ENCODE results near the gene AKIRIN1.
"Not testable (repeated sequence)": the region's sequence is repeated elsewhere in the genome, so short reads cannot be mapped to it uniquely, and the experiment has no call there.

The AKIRIN1 gene

DNA sequence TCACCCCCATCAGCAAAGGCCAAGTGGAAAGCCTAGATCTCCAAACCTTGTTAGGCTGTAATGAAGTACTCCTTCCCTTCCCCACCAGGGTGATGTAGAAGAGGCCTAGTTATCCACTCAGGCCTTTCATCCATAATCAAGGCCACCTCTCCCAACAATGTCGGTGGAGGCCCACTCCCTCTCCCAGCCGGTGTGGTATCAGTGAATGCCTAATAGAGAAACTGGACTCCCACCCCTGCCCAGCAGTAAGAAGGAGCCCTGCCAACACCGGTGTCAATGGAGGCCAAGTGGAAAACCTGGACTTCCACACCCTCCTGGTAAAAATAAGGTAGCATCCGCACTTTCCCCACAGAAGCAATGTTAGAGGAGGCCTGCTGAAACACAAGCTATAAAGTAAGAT, 58.9 kb downstream of the AKIRIN1 start:
- no peak overlapping the region for H3K9ac ChIP-seq (ENCODE audit: low read length)

DNA sequence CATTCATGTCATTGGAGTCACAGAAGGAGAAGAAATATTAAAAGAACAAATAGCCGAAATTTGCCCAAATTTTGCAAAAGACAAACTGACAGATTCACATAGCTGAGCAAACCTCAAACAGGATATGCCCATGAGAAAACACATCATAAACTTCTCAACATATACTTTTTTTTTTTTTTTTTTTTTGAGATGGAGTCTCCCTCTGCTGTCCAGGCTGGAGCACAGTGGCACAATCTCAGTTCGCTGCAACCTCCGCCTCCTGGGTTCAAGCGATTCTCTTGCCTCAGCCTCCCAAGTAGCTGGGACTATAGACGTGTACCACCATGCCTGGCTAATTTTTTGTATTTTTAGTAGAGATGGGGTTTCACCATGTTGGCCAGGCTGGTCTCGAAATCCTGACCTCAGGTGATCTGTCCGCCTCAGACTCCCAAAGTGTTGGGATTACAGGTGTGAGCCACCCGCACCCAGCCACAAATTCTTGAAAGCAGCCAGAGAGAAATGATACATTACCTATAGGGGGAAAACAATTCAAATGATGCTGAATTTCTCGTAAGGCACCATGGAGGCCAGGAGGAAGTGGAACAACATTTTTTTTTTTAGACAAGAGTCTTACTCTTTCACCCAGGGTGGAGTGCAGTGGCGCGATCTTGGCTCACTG, 60.2 kb downstream of the AKIRIN1 start:
- not testable (repeated sequence) for H3K9ac ChIP-seq (ENCODE audit: low read length); H3K27me3 ChIP-seq (ENCODE audit: control insufficient read depth in 1 of 2, insufficient read depth in 1 of 2, low read length in 2 of 2); H3K4ac ChIP-seq (ENCODE audit: low read depth in 1 of 2, low read length in 2 of 2); H3K9me3 ChIP-seq (ENCODE audit: control insufficient read depth, low read length); H2AK5ac ChIP-seq (ENCODE audit: low read length, severe bottlenecking); DNase-seq; H2BK12ac ChIP-seq (ENCODE audit: low read length in 2 of 2); H3K4me3 ChIP-seq (ENCODE audit: insufficient read depth in 1 of 2, low read depth in 1 of 2, low read length in 2 of 2); H4K8ac ChIP-seq (ENCODE audit: low read length); H3K27ac ChIP-seq (ENCODE audit: low read length, poor library complexity, severe bottlenecking); H3K18ac ChIP-seq (ENCODE audit: low read depth in 1 of 2, low read length in 2 of 2); H3K23ac ChIP-seq (ENCODE audit: low read length in 2 of 2); H3K4me2 ChIP-seq (ENCODE audit: low read length, poor library complexity, severe bottlenecking); H2BK15ac ChIP-seq (ENCODE audit: low read depth, poor library complexity, severe bottlenecking); H2BK120ac ChIP-seq (ENCODE audit: low read depth, low read length); H4K91ac ChIP-seq (ENCODE audit: low read length); H2AFZ ChIP-seq (ENCODE audit: low read depth, low read length); H3K79me1 ChIP-seq (replicated peaks; ENCODE audit: low read length, poor library complexity, severe bottlenecking); H3K14ac ChIP-seq (ENCODE audit: low read length in 2 of 2); H2BK5ac ChIP-seq (ENCODE audit: low read depth, low read length, poor library complexity, severe bottlenecking)
- WGBS = 87% methylated on average over 11 of the region's 11 CpGs
- H3K36me3 ChIP-seq (ENCODE audit: control insufficient read depth in 1 of 2, insufficient read depth in 2 of 2, low read depth in 1 of 2, low read length in 2 of 2) = peaks cover 3 to 17% of the 10 kb centered on the region in 2 experiments
- H3K4me1 ChIP-seq (ENCODE audit: control insufficient read depth, insufficient read depth, low read depth, low read length) = peaks cover 10% of the 10 kb centered on the region

More for the DNA sequence above, 58.9 kb downstream of the AKIRIN1 start:
- Histone ChIP-seq H3K23ac (ENCODE audit: low read length in 2 of 2) (no peak overlapping the region), H3K27ac (ENCODE audit: low read length, poor library complexity, severe bottlenecking) (no peak overlapping the region), H2BK12ac (ENCODE audit: low read length in 2 of 2) (no peak overlapping the region), H2BK15ac (ENCODE audit: low read depth, poor library complexity, severe bottlenecking) (no peak overlapping the region), H3K4ac (ENCODE audit: low read depth in 1 of 2, low read length in 2 of 2) (no peak overlapping the region), H4K8ac (ENCODE audit: low read length) (no peak overlapping the region), H4K91ac (ENCODE audit: low read length) (no peak overlapping the region), H3K14ac (ENCODE audit: low read length in 2 of 2) (no peak overlapping the region), H2BK120ac (ENCODE audit: low read depth, low read length) (no peak overlapping the region), H3K18ac (ENCODE audit: low read depth in 1 of 2, low read length in 2 of 2) (no peak overlapping the region), H2BK5ac (ENCODE audit: low read depth, low read length, poor library complexity, severe bottlenecking) (no peak overlapping the region), H3K4me1 (ENCODE audit: control insufficient read depth, insufficient read depth, low read depth, low read length) (peaks cover 10% of the 10 kb centered on the region), H3K4me3 (ENCODE audit: insufficient read depth in 1 of 2, low read depth in 1 of 2, low read length in 2 of 2) (no peak overlapping the region), H3K27me3 (ENCODE audit: control insufficient read depth in 1 of 2, insufficient read depth in 1 of 2, low read length in 2 of 2) (no peaks in the 10 kb centered on the region), H3K79me1 (replicated peaks; ENCODE audit: low read length, poor library complexity, severe bottlenecking) (no peaks in the 10 kb centered on the region), H3K36me3 (ENCODE audit: control insufficient read depth in 1 of 2, insufficient read depth in 2 of 2, low read depth in 1 of 2, low read length in 2 of 2) (peaks cover 3 to 21% of the 10 kb centered on the region in 2 experiments), H3K4me2 (ENCODE audit: low read length, poor library complexity, severe bottlenecking) (no peak overlapping the region), H2AK5ac (ENCODE audit: low read length, severe bottlenecking) (no peak overlapping the region), H2AFZ (ENCODE audit: low read depth, low read length) (no peak overlapping the region), H3K9me3 (ENCODE audit: control insufficient read depth, low read length) (no peaks in the 10 kb centered on the region)
- DNase-seq = no peak
- 95% methylated on average over 4 of the region's 4 CpGs for WGBS

DNA sequence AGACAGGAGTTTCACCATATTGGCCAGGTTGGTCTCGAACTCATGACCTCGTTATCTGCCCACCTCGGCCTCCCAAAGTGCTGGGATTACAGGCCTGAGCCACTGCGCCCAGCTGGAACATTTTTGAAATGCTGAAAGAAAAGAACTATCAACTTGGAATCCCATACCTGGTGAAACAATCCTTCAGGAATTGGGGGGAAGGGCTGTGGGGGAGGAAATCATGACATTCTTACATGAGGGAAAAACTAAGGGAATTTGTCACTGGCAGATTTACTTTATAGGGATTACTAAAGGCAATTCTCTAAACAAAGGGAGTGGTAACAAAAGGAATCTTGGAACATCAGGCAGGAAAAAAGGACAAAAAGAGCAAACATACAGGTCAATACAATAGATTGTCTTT, 60.9 kb downstream of the AKIRIN1 start:
- no peak for DNase-seq
- H3K14ac ChIP-seq (ENCODE audit: low read length in 2 of 2) = no peak overlapping the region
- no peak overlapping the region for H2BK12ac ChIP-seq (ENCODE audit: low read length in 2 of 2)
- H2BK120ac ChIP-seq (ENCODE audit: low read depth, low read length) = no peak overlapping the region
- no peak overlapping the region for H3K4me3 ChIP-seq (ENCODE audit: insufficient read depth in 1 of 2, low read depth in 1 of 2, low read length in 2 of 2)
- H4K91ac ChIP-seq (ENCODE audit: low read length) = no peak overlapping the region
- peaks cover 3 to 17% of the 10 kb centered on the region in 2 experiments for H3K36me3 ChIP-seq (ENCODE audit: control insufficient read depth in 1 of 2, insufficient read depth in 2 of 2, low read depth in 1 of 2, low read length in 2 of 2)
- no peak overlapping the region for H2BK5ac ChIP-seq (ENCODE audit: low read depth, low read length, poor library complexity, severe bottlenecking)
- 96% methylated on average over 4 of the region's 4 CpGs for WGBS
- no peak overlapping the region for H3K23ac ChIP-seq (ENCODE audit: low read length in 2 of 2)
- H3K9ac ChIP-seq (ENCODE audit: low read length) = no peak overlapping the region
- no peak overlapping the region for H3K4me2 ChIP-seq (ENCODE audit: low read length, poor library complexity, severe bottlenecking)
- peaks cover 7% of the 10 kb centered on the region for H3K4me1 ChIP-seq (ENCODE audit: control insufficient read depth, insufficient read depth, low read depth, low read length)
- no peak overlapping the region for H3K4ac ChIP-seq (ENCODE audit: low read depth in 1 of 2, low read length in 2 of 2)
- H2AFZ ChIP-seq (ENCODE audit: low read depth, low read length) = no peak overlapping the region
- no peak overlapping the region for H4K8ac ChIP-seq (ENCODE audit: low read length)
- H3K27ac ChIP-seq (ENCODE audit: low read length, poor library complexity, severe bottlenecking) = no peak overlapping the region
- H3K18ac ChIP-seq (ENCODE audit: low read depth in 1 of 2, low read length in 2 of 2) = no peak overlapping the region
- H3K9me3 ChIP-seq (ENCODE audit: control insufficient read depth, low read length) = no peaks in the 10 kb centered on the region
- no peak overlapping the region for H2BK15ac ChIP-seq (ENCODE audit: low read depth, poor library complexity, severe bottlenecking)
- no peak overlapping the region for H2AK5ac ChIP-seq (ENCODE audit: low read length, severe bottlenecking)
- no peaks in the 10 kb centered on the region for H3K27me3 ChIP-seq (ENCODE audit: control insufficient read depth in 1 of 2, insufficient read depth in 1 of 2, low read length in 2 of 2)
- no peaks in the 10 kb centered on the region for H3K79me1 ChIP-seq (replicated peaks; ENCODE audit: low read length, poor library complexity, severe bottlenecking)

DNA sequence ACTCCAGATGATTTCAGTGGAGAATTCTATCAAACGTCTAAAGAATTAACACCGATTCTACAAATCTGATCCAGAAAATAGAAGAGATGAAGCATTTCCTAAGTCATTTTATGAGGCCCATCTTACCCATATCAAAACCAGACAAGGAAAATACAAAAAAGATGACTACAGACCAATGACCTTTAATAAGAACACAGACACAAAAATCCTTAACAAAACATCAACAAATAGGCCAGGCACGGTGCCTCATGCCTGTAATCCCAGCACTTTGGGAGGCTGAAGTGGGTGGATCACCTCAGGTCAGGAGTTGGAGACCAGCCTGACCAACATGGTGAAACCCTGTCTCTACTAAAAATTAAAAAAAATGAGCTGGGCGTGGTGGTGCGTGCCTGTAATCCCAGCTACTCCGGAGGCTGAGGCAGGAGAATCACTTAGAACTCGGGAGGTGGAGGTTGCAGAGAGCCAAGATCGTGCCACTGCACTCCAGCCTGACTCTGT, 64.2 kb downstream of the AKIRIN1 start:
- not testable (repeated sequence) for H3K23ac ChIP-seq (ENCODE audit: low read length in 2 of 2); H3K9me3 ChIP-seq (ENCODE audit: control insufficient read depth, low read length); H3K4ac ChIP-seq (ENCODE audit: low read depth in 1 of 2, low read length in 2 of 2); H3K14ac ChIP-seq (ENCODE audit: low read length in 2 of 2); H3K79me1 ChIP-seq (replicated peaks; ENCODE audit: low read length, poor library complexity, severe bottlenecking); H2BK5ac ChIP-seq (ENCODE audit: low read depth, low read length, poor library complexity, severe bottlenecking); H2AFZ ChIP-seq (ENCODE audit: low read depth, low read length); H2BK15ac ChIP-seq (ENCODE audit: low read depth, poor library complexity, severe bottlenecking); H3K18ac ChIP-seq (ENCODE audit: low read depth in 1 of 2, low read length in 2 of 2); H4K91ac ChIP-seq (ENCODE audit: low read length); H2BK12ac ChIP-seq (ENCODE audit: low read length in 2 of 2); H2BK120ac ChIP-seq (ENCODE audit: low read depth, low read length); DNase-seq; H3K9ac ChIP-seq (ENCODE audit: low read length); H4K8ac ChIP-seq (ENCODE audit: low read length); H3K4me2 ChIP-seq (ENCODE audit: low read length, poor library complexity, severe bottlenecking); H3K4me1 ChIP-seq (ENCODE audit: control insufficient read depth, insufficient read depth, low read depth, low read length); H3K4me3 ChIP-seq (ENCODE audit: insufficient read depth in 1 of 2, low read depth in 1 of 2, low read length in 2 of 2); H3K27ac ChIP-seq (ENCODE audit: low read length, poor library complexity, severe bottlenecking); H3K27me3 ChIP-seq (ENCODE audit: control insufficient read depth in 1 of 2, insufficient read depth in 1 of 2, low read length in 2 of 2); H2AK5ac ChIP-seq (ENCODE audit: low read length, severe bottlenecking)
- WGBS = 97% methylated on average over 6 of the region's 8 CpGs
- H3K36me3 ChIP-seq (ENCODE audit: control insufficient read depth in 1 of 2, insufficient read depth in 2 of 2, low read depth in 1 of 2, low read length in 2 of 2) = peaks cover 1 to 12% of the 10 kb centered on the region in 2 experiments

All from mesenchymal stem cell (in vitro differentiated cells and primary cell).